Measurements from ENCODE around the gene PPP3CA.

DNA sequence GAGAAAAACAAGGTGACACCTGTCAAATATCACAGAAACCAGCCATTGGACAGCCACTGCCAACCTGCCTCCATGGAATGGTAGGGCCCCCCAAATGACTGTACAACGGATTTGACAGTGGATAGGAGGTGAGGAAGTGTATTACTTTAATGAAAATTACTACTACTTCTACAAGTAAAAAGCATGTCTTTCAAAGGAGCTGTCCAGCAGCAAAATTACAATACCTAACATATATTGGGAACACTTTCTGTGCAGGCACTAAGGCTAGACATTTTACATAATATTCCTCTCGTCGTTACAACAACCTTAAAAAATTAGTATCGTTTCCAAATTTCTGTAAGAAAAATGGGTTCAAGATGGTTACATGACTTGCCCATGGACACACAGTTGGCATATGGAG lies 14.9 kb downstream of the PPP3CA start:
- TF ChIP-seq POLR2A (IDR thresholded peaks at IDR 0.05), result no peak
- TF ChIP-seq CTCF (IDR thresholded peaks at IDR 0.05), result no peak
